T-helper 17 cell (primary cell): Measurements from ENCODE around the gene EML1. TPM values are rescaled to one million over a fixed set of nuclear protein-coding genes. Genes with fewer than 3 reads are reported as not detected.

ENCODE experiments used
- ATAC-seq: fragments of 150-1000 bp; cut with Tn5 transposase; 2 replicates; pipeline ENCODE4 v1.10.0; 2021; ENCODE audit warnings: mild to moderate bottlenecking, moderate library complexity
- DNase-seq, 3 donors: peaks; one replicate each; pipeline versions ENCODE4 v3.0.0 to v3.0.0-alpha.2; 2020 to 2021
- H3K9me3 ChIP-seq: one replicate; pipeline ENCODE4 v1.7.0; 2013; ENCODE audit warnings: low read length, mild to moderate bottlenecking; ENCODE audit not compliant: control insufficient read depth, poor library complexity, severe bottlenecking
- H3K27ac Mint-ChIP-seq: one replicate; pipeline ENCODE4 v1.8.0; 2022; ENCODE audit warnings: mild to moderate bottlenecking, moderate library complexity, mixed read lengths
- H3K27me3 Mint-ChIP-seq: one replicate; pipeline ENCODE4 v1.8.0; 2022; ENCODE audit warnings: mixed read lengths
- H3K36me3 Mint-ChIP-seq: one replicate; pipeline ENCODE4 v1.8.0; 2022; ENCODE audit warnings: low read depth, mixed read lengths
- H3K4me1 Mint-ChIP-seq: one replicate; pipeline ENCODE4 v1.8.0; 2022; ENCODE audit warnings: mild to moderate bottlenecking, mixed read lengths
- H3K4me3 Mint-ChIP-seq: one replicate; pipeline ENCODE4 v1.8.0; 2022; ENCODE audit warnings: mild to moderate bottlenecking, moderate library complexity, mixed read lengths
- total RNA-seq, 4 donors: library from RNA in 2 of 4; stranded (reverse) in 2 of 4; gene quantifications; one replicate each; pipeline ENCODE4 v1.2.3 and lab custom pipeline; 2022 to 2026

The EML1 gene
- total RNA-seq, 2 donors from 2014 or later, result 0.27 TPM; not detected in 1

DNA sequence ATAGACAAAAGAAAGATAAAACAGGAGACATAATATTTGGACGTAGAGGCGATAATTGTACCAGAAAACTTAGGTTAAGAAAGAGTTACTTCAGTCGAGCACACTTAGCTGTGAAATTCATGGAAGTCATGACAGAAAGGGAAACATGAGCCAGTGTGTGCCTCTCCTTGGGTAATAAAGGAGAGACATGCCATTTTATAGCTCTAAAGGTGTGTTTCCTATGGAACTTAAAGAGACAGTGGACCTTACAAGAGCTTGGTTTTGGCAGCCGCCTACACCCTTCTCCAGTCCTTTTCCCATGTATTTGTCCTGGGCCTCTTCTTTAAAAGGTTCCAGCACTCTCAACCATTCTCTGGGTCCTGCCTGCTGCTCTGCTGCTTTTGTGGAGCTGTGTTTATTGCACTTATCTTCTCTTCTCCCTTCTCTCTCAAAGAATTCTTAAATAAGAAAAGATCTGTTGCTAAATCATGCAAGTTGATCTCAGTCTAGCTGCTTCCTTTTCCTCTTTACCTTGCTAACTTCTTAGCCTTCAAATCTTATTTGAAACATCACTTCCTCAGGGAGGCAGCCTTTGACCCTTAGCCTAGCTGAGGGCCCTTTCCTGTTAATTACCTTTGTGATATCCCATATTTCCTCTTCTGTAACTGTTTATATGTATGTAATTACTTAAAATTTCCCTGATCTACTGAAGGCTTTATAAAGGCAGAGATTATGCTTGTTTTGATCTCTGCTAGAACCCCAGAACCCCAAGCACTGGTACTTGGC lies 190.2 kb downstream of the EML1 start:
- H3K4me3 Mint-ChIP-seq, result no peak overlapping the region
- H3K4me1 Mint-ChIP-seq, result peaks cover 10% of the 10 kb centered on the region
- no peak for DNase-seq
- no peaks in the 10 kb centered on the region for H3K27me3 Mint-ChIP-seq
- peak overlapping the region; percentile 3 for H3K27ac Mint-ChIP-seq
- no peaks in the 10 kb centered on the region for H3K36me3 Mint-ChIP-seq
- no peak for ATAC-seq
- H3K9me3 ChIP-seq, result no peaks in the 10 kb centered on the region

DNA sequence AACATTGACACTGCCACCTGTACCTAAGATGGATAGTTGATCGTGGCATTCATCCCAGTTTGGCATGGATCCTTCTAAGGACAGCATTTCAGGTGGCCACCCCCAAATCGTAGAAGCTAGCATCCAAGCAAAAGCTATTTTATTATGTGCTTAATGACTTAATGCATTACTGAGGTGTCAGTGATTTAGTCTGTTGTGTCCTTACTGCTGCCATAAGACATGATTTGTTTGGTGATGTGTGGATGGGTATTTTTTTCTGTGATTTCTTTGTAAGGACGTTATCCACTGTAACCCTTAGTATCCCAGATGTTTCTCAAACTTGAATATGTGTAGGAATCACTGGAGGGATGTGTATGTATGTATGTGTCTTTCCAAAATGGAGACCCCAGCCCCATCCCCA lies 190.8 kb downstream of the EML1 start:
- Mint-ChIP-seq H3K4me3 (no peak overlapping the region), H3K27me3 (no peaks in the 10 kb centered on the region), H3K27ac (peak overlapping the region; percentile 3), H3K4me1 (peaks cover 10% of the 10 kb centered on the region), H3K36me3 (no peaks in the 10 kb centered on the region)
- no peak for DNase-seq
- no peaks in the 10 kb centered on the region for H3K9me3 ChIP-seq
- ATAC-seq, result no peak

DNA sequence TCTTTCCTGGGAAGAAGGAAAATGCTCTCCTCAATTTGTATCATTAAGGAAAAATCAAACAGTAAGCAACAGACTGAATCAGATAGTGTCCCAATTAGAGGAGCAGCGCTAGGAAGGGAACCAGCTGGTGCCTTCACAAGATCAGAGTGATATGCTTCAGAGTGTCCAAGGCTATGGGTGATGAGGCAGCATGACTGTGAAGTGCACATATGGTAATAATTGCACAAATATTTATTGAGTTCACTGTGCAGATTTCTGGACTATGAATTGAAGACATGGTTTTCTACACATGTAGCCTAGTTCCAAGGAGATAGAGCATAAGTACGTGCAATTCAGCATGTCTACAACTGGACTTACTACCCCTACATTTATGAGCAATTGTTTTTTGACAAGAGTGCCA lies 193.2 kb downstream of the EML1 start:
- Mint-ChIP-seq H3K4me3 (no peak overlapping the region), H3K36me3 (no peaks in the 10 kb centered on the region), H3K27me3 (no peaks in the 10 kb centered on the region), H3K4me1 (peaks cover 14% of the 10 kb centered on the region), H3K27ac (no peak overlapping the region)
- no peaks in the 10 kb centered on the region for H3K9me3 ChIP-seq
- DNase-seq, result no peak
- no peak for ATAC-seq

GRCh38 chr14:99989032-99989431 lies 195.8 kb downstream of the EML1 start:
- ATAC-seq (no peak), DNase-seq (no peak)
- H3K4me3 Mint-ChIP-seq, result no peak overlapping the region

DNA sequence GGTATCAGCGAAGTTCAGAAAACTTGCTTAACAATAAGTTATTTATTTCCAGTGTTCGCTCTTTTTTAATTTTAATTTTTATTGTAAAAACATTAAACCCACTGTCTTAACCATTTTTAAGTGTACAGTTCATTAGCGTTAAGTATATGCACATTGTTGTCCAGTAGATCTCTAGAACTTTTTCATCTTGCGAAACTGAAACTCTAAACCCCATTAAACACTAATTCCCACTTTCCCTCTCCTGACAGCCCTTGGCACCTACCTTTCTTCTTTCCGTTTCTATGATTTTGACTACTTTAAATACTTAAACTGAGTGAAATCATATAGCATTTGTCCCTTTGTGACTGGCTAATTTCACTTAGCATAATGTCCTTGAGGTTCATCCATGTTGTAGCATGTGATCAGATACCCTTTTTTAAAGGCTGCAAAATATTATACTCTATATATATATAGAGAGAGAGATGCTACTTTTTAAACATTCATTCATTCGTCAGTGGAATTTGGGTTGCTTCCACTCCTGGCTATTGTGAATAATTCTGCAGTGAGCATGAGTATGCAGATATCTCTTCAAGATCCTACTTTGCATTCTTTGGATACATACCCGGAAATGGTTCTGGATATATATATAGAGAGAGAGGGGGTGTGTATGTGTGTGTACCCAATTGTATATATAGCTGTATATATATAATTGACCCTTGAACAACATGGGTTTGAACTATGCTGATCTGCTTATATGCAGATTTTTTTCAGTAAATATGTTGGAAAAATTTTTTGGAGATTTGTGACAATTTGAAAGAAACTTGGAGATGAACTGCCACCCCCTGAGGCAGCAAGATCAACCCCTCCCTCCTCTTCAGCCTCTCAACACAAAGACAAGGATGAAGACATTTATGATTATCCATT lies 197.3 kb downstream of the EML1 start:
- Mint-ChIP-seq H3K4me3 (no peak overlapping the region), H3K36me3 (peaks cover 6% of the 10 kb centered on the region), H3K27me3 (peaks cover 2% of the 10 kb centered on the region), H3K27ac (no peak overlapping the region), H3K4me1 (peaks cover 9% of the 10 kb centered on the region)
- ATAC-seq (no peak), DNase-seq (no peak)
- no peaks in the 10 kb centered on the region for H3K9me3 ChIP-seq

More at GRCh38 chr14:99989032-99989431, 195.8 kb downstream of the EML1 start:
- H3K9me3 ChIP-seq, result no peaks in the 10 kb centered on the region
- no peaks in the 10 kb centered on the region for H3K27me3 Mint-ChIP-seq
- H3K4me1 Mint-ChIP-seq, result peaks cover 7% of the 10 kb centered on the region
- H3K27ac Mint-ChIP-seq, result no peak overlapping the region
- peaks cover 2% of the 10 kb centered on the region for H3K36me3 Mint-ChIP-seq

GRCh38 chr14:99991331-99991730 lies 198.1 kb downstream of the EML1 start:
- ATAC-seq, result no peak
- Mint-ChIP-seq H3K4me1 (peaks cover 12% of the 10 kb centered on the region), H3K27ac (no peak overlapping the region), H3K36me3 (peaks cover 6% of the 10 kb centered on the region), H3K4me3 (no peak overlapping the region), H3K27me3 (peaks cover 4% of the 10 kb centered on the region)
- H3K9me3 ChIP-seq, result no peaks in the 10 kb centered on the region
- no peak for DNase-seq

Other genes with a start within 250 kb of the EML1 start
- 1 to 10 TPM; 8.3 to 9.3 TPM for gene CCDC85C, start 189.2 kb upstream of the EML1 start, total RNA-seq
- gene HHIPL1, start 148.3 kb upstream of the EML1 start, total RNA-seq, result under 1 TPM; 0.12 to 0.21 TPM
- under 1 TPM; 0.15 to 0.29 TPM for gene CYP46A1, start 109.1 kb upstream of the EML1 start, total RNA-seq